HG03196 (cell line): ENCODE data around the gene GPR160.
"Not testable (repeated sequence)": the region's sequence is repeated elsewhere in the genome, so short reads cannot be mapped to it uniquely, and the experiment has no call there.

Source experiments
- ATAC-seq: cut with Tn5 transposase; IDR thresholded peaks from one replicate; pipeline ENCODE4 v1.9.1; 2021; ENCODE audit not compliant: unreplicated experiment

The GPR160 gene, protein sequence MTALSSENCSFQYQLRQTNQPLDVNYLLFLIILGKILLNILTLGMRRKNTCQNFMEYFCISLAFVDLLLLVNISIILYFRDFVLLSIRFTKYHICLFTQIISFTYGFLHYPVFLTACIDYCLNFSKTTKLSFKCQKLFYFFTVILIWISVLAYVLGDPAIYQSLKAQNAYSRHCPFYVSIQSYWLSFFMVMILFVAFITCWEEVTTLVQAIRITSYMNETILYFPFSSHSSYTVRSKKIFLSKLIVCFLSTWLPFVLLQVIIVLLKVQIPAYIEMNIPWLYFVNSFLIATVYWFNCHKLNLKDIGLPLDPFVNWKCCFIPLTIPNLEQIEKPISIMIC

DNA sequence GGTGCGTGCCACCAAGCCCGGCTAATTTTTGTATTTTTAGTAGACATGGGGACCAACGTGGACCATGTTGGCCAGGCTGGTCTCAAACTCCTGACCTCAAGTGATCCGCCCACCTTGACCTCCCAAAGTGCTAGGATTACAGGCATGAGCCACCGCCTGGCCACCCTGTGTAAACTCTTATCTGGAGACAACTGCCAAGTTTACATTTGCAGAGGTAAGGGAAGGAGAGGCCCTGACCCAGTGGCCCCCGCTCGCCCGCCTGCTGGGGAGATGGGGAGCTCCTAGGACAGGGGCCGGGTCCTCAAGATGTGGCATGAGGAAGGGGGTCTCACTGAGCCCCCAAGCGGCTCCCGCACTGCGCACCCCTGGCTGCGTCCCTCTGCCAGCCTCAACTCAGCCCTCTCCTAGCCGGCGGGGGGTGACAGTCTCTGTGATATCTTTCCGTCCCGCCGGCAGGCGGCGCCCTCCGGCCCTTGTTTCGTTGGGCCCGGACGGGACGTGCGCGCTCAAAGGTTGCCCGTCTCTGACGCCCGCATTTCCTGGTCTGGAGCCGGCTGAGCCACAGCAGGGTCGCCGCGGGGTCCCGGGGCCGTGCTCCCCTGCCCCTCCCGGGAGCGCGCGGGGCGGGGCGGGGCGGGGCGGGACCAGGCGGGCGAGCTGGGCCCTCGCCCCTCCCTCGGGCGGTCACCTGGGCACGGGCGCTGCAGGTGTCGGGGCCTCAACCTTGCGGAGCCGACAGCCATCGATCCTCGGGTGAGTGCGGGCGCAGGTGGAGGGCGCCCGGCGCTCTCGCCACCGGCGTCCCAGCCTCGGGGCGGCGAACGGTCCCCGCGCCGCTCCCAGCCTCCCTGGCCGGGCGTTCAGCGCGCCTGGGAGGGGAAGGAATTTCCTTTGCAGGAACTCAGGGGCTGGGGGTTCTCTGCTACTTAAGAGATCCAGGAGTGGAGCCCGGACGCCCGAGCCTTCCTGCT, at the start of gene GPR160:
TSS of gene GPR160 (plus strand) at position 533 of the 971 bp plus-strand sequence. CDS start 45,978 bp downstream, outside the sequence.
- peak; percentile 79 for ATAC-seq

DNA sequence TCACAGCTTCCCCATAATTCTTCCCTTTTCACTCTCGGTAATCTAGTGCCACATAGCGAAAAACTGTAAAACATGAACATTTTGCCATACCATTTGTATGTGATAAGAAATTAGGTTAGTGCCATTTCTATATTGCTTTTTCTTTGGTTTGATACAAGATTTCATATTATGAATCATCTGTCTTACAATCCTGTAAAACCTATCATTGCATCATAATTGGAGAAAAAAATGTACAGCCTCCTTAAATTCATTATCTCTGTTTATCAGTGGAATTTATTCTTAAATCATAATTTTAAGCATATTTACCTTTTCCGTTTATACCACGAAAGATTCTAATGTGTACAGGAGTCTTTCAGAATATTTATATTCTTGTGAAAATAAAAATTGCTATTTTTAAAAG, 47.4 kb upstream of the GPR160 start:
- ATAC-seq = no peak

DNA sequence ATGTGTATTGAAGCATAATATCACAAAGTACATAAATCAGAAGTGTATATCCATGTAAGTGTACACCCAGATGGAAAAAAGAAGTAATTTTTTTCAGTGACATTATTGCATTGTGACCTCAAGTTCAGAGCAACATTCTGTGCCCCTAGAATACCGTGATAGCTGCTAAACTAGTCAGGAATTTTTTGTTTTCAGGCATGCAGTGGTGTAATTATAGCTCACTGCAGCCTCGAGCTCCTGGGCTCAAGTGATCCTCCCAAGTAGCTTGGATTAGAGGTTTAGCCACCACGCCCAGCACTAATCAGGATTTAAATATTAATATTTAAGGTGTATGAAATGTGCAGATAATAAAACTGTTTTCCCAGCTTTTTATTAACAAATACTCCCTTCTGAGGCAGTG, 45.6 kb upstream of the GPR160 start:
- ATAC-seq = no peak

DNA sequence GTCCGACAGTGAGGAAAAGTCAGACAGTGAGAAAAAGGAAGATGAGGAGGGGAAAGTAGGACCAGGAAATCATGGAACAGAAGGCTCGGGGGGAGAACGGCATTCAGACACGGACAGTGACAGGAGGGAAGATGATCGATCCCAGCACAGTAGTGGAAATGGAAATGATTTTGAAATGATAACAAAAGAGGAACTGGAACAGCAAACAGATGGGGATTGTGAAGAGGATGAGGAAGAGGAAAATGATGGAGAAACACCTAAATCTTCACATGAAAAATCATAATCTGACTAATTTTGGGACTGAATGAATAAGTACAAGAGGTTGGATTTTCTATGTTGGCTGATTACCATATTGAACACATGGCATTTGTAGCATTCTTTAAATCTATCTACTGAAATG, 45.0 kb upstream of the GPR160 start:
- ATAC-seq = no peak

DNA sequence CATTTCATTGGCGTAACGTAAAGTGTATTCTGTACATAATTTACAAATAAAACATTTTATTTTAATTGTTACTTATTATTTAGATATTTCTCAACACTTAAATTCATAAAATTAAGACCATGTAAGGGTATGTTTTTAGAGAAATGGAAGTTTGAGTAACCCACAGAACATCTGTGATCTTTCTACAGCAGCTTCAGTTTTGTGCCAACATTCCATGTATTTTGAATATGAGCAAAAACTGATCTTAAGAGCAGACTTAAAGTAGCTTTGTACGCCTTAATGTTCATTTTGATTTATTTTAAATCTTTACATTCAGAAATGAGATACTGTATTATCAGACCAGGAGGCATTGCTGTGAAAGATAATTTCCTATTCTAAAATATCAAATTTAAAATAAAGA, 44.0 kb upstream of the GPR160 start:
- no peak for ATAC-seq

DNA sequence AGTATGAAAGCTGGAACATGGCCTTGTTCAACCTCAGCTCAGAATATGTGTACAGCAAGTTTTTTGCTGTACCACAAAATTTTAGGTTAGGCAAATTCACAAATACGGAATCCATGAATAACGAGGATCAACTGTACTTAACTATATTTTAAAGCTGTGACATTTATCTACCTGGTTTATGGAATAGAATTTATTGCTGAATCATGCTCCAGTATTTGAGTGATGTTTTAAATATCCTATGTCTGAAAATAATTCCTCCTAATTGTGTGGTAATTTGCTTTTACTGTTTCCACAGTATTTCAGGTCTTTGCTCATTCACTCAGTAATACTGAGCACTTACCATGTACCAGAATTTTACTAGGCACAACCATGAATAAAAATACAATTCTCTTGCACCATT, 41.7 kb upstream of the GPR160 start:
- no peak for ATAC-seq

DNA sequence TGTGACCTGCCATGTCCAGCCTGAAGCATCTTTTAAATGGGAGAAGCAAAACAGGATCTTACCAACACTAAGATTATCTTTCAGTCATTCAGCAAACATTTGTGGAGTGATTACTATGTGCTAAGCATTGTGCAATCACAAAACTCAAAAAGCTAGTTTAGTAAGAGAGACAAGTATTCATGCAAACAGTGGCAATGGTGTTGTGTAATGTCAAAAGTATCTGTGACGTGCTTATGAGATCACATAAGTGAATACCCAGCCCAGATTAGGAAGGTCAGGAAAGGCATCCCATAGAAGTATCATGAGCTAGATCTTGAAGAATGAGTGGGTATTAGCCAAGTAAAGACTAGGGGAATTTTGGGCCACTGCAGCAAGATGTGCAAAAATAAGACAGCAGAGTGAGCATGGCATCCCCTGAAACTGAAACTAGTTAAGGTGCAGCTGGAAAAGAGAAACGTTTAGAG, 39.1 kb upstream of the GPR160 start:
- ATAC-seq = peak; percentile 54

DNA sequence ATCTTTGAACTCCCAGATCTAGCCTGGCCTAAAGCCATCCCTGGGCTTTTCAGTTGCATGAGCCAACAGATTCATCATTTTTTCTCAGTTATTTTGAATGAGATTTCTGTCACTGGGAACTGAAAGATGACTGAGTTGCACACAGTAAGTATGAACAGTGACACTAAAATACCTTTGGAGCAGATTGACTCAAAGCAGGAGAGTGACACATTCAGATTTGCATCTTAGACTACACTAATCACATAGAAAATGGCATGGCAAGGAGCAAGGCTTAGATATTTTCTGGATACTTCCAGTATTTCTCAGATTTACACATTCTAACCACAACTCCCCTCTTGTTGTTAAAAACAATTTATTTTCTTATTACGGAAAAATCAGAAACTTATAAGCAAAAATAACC, 38.4 kb upstream of the GPR160 start:
- peak; percentile 85 for ATAC-seq

DNA sequence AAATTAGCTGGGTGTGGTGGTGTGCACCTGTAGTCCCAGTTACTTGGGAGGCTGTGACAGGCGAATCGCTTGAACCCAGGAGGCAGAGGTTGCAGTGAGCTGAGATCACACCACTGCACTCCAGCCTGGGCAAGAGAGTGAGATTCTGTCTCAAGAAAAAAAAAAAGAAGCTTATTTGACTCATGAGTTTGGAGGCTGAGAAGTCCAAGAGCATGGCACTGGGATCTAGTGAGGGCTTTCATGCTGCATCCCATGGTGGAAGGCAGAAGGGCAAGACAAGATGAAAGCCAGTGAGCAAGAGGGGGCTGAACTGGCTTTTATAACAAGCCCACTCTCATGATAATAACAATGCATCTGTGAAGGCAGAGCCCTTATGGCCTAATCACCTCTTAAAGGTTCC, 37.7 kb upstream of the GPR160 start:
- ATAC-seq = no peak

DNA sequence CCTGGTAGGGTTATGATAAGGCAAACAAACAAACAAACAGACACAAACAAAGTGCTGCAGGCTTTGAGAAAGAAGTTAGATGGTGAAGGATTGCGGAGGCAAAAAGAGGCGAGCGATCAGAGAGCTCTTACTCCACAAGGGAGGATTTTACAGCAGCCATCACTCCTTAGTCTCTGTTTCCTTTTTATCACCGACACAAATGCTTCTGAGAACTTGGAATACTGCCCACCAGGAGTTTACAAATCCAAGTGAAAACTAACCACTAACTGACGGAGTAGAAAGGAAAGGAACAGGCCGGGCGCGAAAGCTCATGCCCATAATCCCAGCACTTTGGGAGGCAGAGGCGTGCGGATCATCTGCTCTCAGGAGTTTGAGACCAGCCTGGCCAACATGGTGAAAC, 35.6 kb upstream of the GPR160 start:
- no peak for ATAC-seq

DNA sequence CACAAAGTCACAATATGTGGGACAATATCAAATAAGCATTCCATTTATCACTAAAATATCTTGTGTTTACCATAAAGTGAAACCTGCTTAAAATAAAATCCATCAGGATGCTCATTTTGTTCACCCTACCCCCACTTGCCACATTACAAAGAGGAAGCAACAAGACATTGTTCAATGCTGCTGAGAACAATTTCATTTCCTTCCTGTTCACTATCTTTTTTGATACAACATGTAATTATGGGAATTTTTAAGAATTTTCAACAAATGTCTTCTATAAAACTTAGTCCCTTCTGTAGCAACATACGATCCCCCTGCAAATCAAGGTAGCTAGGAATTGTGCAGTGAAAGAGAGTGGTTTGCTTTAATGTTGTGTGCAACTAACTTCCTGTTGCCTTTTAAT, 34.9 kb upstream of the GPR160 start:
- ATAC-seq = no peak

DNA sequence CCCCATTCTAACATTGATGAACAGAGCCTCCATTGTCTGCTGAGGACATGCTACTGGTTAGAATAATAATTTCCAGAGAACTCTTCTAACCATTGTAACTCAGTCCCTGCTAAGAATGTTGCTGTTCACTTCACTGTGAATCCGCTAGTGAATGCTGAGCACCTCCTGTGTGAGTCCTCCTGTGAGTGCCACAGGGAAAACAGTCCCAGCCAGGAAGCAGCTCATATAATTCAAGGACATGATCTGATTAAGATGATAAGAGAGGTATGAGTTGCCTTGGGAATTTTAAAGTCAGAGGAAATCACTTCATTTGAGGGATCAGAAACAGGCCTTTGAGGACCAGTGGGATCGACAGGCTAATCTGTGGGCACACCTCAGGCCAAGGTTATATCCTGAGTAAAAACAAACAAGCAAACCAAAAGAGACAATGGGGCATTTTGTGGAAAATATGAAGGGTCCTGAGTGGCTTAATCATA, 33.9 kb upstream of the GPR160 start:
- ATAC-seq = no peak

DNA sequence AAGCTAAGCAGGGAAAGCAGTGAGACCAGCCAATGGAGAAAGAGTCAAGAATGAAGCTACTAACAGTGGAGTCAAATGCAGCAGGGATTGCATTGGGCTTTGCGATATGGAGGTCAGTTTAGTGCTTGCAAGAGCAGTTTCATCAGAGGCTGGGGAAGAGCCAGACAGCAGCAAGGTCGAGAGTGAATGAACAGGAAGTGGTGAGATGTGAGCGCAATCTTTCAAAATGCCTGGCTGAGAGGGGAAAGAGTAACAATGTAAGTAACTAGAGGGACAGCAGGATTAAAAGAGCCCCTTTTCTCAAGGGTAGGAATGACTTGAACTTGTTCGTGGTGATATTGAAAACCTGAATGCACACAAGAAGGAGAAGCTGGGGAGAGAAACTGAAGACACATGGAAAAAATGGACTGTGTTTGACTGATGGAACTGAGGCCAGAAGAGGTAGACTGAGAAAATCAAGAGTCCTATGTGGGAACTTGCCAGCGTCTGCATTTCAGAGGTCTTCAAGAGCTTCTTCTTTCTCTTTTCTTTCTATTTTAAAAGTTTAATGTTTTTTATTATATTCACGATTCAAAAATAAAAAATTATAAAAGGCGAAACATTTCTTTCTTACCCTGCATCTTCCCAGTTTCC, 30.6 kb upstream of the GPR160 start:
- peak; percentile 88 for ATAC-seq

DNA sequence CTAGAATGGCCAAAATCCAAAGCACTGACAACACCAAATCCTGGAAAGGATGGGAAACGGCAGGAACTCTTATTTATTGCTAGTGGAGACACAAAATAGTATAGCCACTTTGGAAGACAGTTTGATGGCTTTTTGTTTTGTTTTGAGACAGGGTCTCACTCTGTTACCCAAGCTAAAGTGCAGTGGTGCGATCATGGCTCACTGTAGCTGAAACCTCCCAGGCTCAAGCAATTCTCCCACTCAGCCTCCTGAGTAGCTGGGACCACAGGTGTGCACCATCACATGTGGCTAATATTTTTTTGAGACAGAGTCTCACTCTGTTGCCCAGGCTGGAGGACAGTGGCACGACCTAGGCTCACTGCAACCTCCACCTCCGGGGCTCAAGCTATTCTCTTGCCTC, 27.3 kb upstream of the GPR160 start:
- ATAC-seq = peak; percentile 41

DNA sequence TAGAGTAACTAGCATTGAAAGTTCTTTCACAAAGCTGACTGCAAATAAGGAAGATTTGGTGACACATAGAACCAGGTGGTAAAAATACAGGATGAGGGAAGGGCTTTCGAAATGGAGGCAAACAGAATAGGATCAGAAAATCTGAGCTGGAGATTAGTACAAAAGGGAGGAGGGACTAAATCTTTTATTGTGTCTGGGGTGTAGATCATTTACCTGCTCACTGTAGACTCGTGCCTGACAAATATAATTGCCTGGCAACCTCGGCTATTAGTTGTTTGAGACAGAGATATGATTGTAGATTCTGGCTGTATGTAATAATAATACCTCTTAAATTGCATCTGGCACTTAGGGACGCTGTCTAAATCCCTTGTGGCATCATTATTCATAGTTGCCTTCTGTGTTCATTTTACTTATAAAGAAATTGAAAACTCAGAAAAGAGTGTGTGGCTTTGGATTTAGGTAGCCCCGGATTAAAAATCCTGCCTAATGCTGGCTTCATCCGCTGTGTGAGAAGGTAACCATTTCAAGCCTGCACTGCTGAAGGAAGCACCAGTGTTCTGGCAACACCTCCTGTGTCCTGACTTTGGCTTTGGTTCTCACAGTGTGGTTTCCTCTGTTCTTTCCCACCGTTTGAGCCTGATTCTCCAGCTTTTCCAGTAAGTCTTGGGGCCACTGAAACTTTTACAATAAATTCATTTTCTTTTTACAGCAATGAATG, 25.0 kb upstream of the GPR160 start:
- ATAC-seq = no peak

DNA sequence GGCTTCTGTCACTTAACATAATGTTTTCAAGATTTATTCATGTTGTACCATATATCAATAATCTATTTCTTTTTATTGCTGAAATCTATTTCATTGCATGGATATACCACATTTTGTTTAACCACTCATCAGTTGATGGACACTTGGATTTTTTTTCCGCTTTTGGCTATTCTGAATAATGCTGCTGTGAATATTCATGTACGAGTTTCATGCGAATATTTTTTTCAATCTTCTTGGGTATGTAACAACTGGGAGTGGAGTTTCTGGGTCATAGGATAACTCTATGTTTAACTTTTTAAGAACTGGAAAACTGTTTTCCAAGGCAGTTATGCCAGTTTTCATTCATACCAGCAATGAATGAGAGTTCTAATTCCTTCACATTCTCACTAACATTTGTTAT, 21.7 kb upstream of the GPR160 start:
- no peak for ATAC-seq

DNA sequence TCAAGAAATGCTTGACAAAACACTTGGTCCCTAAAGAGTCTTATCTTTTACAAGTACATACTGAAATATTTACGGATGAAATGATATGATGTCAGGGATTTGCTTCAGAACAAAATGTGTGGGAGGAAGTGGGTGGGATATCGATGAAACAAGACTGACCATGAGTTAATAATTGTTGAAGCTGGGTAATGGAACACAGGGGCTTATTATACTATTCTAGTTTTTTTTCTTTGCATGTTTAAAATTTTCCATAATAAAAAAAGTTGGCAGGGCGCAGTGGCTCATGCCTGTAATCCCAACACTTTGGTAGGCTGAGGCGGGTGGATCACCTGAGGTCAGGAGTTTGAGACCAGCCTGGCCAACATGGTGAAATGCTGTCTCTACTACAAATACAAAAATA, 18.5 kb upstream of the GPR160 start:
- ATAC-seq = not testable (repeated sequence)

DNA sequence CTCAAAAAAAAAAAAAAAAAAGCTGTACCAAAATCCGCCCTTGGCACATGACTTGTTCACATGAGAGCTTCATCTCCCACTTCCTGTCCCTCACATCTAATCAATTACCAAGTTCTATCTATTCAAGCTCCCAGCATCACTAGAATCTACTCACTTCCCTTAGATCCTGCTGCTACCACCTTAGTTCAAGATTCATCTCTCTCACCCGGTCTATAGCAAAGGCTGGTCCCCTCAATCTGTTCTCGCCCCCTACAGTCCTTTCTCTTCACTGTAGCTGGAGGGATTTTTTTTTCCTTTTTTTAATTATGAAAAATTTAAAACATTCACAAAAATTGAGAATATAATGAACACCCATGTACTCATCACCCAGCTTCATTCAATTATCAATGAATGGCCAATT, 16.7 kb upstream of the GPR160 start:
- no peak for ATAC-seq

DNA sequence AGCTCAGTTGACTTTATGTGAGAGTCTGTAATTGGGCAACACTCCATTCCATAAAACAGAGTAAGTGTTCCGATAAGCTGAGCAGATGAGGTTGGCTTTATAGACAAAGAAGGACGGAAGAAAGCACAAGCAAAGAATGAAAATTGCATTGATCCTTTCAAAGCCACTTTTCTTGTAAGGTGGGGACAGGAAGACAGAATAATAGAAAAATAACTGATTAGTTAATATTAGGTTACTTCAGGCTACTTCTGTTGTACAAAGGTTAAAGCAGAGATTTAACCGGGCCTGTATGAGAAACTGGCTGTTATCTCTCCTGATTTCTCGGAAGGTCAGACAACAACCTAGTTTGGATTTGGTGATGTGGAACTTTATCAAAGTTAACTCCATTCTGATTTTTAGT, 15.5 kb upstream of the GPR160 start:
- no peak for ATAC-seq

DNA sequence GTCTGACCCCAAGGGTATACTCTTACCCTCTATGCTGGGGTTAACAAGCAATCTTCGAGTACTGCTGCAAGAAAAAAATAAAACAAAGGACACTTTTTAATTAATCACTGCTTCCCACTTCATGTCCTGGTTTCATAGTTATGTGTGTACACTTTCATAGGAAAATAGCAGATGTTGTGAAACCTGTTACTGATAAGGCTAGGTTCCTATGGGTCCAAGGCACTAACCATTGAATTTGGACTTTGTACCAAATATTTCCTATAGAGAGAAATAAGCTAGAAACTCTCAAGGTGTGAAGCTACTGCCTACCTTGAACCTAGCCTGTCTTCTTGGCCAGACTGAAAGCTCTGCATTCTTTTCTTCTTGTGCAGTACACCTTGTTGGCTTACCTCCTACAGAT, 14.6 kb upstream of the GPR160 start:
- no peak for ATAC-seq

DNA sequence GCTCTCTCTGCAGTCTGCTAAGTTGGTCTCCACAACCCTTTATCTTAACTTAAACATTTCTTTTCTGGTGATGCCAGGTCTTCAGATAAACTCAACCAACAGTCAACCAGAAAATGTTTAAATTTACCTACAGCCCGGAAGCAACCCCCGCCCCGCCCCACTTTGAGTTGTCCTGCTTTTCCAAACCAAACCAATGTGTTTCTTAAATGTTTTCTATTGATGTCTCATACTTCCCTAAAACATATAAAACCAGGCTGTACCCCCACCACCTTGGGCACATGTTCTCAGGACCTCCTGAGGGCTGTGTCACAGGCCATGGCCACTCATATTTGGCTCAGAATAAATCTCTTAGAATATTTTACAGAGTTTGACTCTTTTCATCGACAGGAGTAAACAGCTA, 13.2 kb upstream of the GPR160 start:
- ATAC-seq = no peak
